ENCODE measurements around the gene ASXL1. TPM values are rescaled to one million over a fixed set of nuclear protein-coding genes. Genes with fewer than 3 reads are reported as not detected.

The ASXL1 gene
- polyA plus RNA-seq, 1 of the 3 experiments (the other 2 are of a cell fraction) = 36.6 TPM

DNA sequence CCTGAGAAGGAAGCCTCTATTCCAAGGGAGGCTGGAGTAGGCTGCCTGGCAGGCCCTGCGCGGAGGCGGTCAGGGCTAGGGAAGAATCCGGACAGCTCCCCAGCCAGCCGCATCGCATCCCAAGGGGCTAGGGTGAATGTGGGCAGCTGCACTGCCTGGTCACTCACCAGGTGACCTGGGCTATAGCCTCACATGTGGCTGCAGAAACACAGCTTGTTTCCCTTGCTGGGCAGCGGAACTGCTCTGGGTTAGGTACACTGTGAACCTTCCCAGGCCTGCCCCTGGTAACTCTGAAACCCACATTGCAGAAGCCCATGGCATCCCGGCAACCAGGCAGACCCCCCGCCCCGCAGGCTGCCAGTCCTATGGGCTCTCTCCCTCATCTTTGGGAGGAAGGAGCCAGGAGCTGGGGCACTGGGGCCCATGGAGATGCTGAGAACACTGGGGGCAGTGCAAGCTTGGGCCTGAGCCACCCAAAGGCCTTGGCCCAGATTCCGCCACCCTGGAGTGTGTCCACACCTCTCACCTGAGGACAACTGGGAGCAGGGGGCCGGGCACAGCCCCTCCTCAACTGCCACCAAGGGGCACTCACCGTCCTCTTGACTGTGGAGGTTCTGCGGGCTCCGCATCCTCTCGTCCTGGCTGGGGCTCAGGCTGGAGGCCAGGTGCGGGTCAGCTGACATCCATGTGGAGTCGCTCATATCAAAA lies 116.0 kb downstream of the ASXL1 start:
- TF ChIP-seq RXRA (IDR thresholded peaks at IDR 0.05; ENCODE audit: borderline replicate concordance, low read depth) (no peak), NFIC (IDR thresholded peaks at IDR 0.05; ENCODE audit: borderline replicate concordance) (no peak), EZH2phosphoT487 (IDR thresholded peaks at IDR 0.05; ENCODE audit: borderline replicate concordance, low read depth) (no peak), RFX5 (IDR thresholded peaks at IDR 0.05; ENCODE audit: low read length) (no peak), FOSL2 (IDR thresholded peaks at IDR 0.05; ENCODE audit: borderline replicate concordance, low read depth) (no peak), TEAD4 (IDR thresholded peaks at IDR 0.05; ENCODE audit: borderline replicate concordance, insufficient read depth) (no peak), FOXJ3 (CRISPR knock-in tag; IDR thresholded peaks at IDR 0.05) (no peak), EP300 (IDR thresholded peaks at IDR 0.05; ENCODE audit: borderline replicate concordance in 1 of 2, low read depth in 1 of 2, low read length in 1 of 2) (no peak), RAD21 (IDR thresholded peaks at IDR 0.05; ENCODE audit: low read length) (no peak), TAF1 (IDR thresholded peaks at IDR 0.05; ENCODE audit: borderline replicate concordance, low read depth, low read length) (no peak), SIN3A (IDR thresholded peaks at IDR 0.05; ENCODE audit: borderline replicate concordance, low read depth, low read length) (no peak), FOXM1 (IDR thresholded peaks at IDR 0.05; ENCODE audit: low read depth) (no peak)
- TF ChIP-seq, protein P1, sequence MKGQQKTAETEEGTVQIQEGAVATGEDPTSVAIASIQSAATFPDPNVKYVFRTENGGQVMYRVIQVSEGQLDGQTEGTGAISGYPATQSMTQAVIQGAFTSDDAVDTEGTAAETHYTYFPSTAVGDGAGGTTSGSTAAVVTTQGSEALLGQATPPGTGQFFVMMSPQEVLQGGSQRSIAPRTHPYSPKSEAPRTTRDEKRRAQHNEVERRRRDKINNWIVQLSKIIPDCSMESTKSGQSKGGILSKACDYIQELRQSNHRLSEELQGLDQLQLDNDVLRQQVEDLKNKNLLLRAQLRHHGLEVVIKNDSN (IDR thresholded peaks at IDR 0.05; ENCODE audit: borderline replicate concordance, low read depth) = no peak
- TF ChIP-seq, protein P2, sequence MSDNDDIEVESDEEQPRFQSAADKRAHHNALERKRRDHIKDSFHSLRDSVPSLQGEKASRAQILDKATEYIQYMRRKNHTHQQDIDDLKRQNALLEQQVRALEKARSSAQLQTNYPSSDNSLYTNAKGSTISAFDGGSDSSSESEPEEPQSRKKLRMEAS (IDR thresholded peaks at IDR 0.05; ENCODE audit: low read depth) = no peak
- TF ChIP-seq, protein P3, sequence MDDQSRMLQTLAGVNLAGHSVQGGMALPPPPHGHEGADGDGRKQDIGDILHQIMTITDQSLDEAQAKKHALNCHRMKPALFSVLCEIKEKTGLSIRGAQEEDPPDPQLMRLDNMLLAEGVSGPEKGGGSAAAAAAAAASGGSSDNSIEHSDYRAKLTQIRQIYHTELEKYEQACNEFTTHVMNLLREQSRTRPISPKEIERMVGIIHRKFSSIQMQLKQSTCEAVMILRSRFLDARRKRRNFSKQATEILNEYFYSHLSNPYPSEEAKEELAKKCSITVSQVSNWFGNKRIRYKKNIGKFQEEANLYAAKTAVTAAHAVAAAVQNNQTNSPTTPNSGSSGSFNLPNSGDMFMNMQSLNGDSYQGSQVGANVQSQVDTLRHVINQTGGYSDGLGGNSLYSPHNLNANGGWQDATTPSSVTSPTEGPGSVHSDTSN (IDR thresholded peaks at IDR 0.05) = no peak
- TF ChIP-seq, protein P4, sequence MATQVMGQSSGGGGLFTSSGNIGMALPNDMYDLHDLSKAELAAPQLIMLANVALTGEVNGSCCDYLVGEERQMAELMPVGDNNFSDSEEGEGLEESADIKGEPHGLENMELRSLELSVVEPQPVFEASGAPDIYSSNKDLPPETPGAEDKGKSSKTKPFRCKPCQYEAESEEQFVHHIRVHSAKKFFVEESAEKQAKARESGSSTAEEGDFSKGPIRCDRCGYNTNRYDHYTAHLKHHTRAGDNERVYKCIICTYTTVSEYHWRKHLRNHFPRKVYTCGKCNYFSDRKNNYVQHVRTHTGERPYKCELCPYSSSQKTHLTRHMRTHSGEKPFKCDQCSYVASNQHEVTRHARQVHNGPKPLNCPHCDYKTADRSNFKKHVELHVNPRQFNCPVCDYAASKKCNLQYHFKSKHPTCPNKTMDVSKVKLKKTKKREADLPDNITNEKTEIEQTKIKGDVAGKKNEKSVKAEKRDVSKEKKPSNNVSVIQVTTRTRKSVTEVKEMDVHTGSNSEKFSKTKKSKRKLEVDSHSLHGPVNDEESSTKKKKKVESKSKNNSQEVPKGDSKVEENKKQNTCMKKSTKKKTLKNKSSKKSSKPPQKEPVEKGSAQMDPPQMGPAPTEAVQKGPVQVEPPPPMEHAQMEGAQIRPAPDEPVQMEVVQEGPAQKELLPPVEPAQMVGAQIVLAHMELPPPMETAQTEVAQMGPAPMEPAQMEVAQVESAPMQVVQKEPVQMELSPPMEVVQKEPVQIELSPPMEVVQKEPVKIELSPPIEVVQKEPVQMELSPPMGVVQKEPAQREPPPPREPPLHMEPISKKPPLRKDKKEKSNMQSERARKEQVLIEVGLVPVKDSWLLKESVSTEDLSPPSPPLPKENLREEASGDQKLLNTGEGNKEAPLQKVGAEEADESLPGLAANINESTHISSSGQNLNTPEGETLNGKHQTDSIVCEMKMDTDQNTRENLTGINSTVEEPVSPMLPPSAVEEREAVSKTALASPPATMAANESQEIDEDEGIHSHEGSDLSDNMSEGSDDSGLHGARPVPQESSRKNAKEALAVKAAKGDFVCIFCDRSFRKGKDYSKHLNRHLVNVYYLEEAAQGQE (IDR thresholded peaks at IDR 0.05; ENCODE audit: low read depth, low read length) = no peak
- Histone ChIP-seq H3K27ac (ENCODE audit: low read depth in 2 of 2, low read length in 1 of 2) (peak overlapping the region; percentile 70 to 85), H3K79me2 (ENCODE audit: insufficient read depth) (peaks cover 97% of the 10 kb centered on the region), H3K9ac (peak overlapping the region; percentile 76), H3K4me3 (ENCODE audit: low read depth in 2 of 2, low read length in 1 of 2) (peak overlapping the region; percentile 32 to 56; a peak in 3 of 4 replicates), H3K4me1 (ENCODE audit: control insufficient read depth in 1 of 2, insufficient read depth in 2 of 2, low read depth in 1 of 2, low read length in 1 of 2) (peaks cover 51 to 59% of the 10 kb centered on the region in 2 experiments; a peak in 3 of 4 replicates), H2AFZ (ENCODE audit: low read depth) (no peak overlapping the region), H3K9me3 (no peaks in the 10 kb centered on the region), H4K20me1 (ENCODE audit: insufficient read depth) (peaks cover 29% of the 10 kb centered on the region), H3K9me2 (no peaks in the 10 kb centered on the region), H3F3A (replicated peaks; ENCODE audit: insufficient read depth) (peaks cover 21% of the 10 kb centered on the region), H3K27me3 (ENCODE audit: insufficient read depth) (no peaks in the 10 kb centered on the region), H3K4me2 (peak overlapping the region; percentile 93), H3K36me3 (replicated peaks in 1 of 2; ENCODE audit: control insufficient read depth in 1 of 2, insufficient read depth in 2 of 2, low read length in 1 of 2) (peaks cover 12 to 18% of the 10 kb centered on the region in 2 experiments)
- peak; percentile 22 for DNase-seq
- 95% methylated on average over 13 of the region's 18 CpGs for WGBS (ENCODE audit: low lambda C conversion rate)
- CTCF ChIA-PET = interaction anchor here (2.4 to 3.2 kb wide), 2 partner anchors 7 to 179 kb away, joined by 6 to 11 read pairs; no protein-coding TSS in a partner anchor
- POLR2A ChIA-PET = no interaction called here
